GM19467 (cell line): ENCODE measurements around the gene FYN.
"Not testable (repeated sequence)": the region's sequence is repeated elsewhere in the genome, so short reads cannot be mapped to it uniquely, and the experiment has no call there.

Experiments
- ATAC-seq: cut with Tn5 transposase; IDR thresholded peaks from one replicate; pipeline ENCODE4 v1.9.1; 2021; ENCODE audit warnings: mild to moderate bottlenecking, moderate library complexity; ENCODE audit not compliant: unreplicated experiment

The FYN gene

DNA sequence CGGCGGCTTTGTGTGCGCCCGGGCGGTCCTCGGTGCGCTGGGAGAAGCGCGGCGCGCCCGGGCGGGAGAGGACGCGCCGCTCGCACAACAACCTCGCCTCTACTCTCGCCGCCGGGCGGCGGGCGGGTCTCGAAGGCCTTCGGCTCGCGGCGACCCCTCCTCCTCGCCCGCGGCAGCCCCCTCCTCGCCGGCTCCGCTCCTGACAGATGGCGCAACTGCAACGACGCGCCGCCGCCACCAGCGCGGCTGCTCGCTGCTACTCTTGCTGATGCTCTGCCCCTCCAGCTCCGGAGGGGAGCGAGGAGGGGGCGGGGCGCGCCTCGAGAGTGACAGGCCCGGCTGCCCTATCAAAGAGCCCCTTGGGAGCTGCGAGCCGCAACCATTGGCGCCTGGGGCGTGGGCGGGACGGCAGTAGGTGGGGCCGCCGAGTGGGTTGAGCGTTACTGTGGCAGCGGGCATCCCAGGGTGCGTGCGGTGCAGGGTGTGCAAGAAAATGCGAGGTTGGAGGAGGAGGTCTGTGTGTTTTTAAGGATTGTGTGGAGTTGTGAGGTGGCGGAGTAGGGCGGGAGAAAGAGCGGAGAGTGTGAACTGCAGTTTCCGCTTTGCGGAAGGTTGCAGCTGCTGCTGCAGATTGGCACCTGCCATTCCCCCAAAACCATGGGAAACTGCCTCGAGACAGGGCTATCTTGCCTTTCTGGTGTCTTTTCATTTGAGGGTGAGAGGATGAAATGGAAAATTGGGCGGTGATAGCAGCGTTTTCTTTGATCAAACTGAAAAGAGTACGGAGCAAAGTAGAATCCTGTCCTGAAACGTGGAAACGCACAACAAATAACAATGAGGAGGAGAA is at the start of gene FYN:
Gene FYN, minus strand, starts transcription at position 275 of the 847 bp plus-strand sequence. CDS start 153,401 bp downstream, outside the sequence.
- ATAC-seq = peak; percentile 98

DNA sequence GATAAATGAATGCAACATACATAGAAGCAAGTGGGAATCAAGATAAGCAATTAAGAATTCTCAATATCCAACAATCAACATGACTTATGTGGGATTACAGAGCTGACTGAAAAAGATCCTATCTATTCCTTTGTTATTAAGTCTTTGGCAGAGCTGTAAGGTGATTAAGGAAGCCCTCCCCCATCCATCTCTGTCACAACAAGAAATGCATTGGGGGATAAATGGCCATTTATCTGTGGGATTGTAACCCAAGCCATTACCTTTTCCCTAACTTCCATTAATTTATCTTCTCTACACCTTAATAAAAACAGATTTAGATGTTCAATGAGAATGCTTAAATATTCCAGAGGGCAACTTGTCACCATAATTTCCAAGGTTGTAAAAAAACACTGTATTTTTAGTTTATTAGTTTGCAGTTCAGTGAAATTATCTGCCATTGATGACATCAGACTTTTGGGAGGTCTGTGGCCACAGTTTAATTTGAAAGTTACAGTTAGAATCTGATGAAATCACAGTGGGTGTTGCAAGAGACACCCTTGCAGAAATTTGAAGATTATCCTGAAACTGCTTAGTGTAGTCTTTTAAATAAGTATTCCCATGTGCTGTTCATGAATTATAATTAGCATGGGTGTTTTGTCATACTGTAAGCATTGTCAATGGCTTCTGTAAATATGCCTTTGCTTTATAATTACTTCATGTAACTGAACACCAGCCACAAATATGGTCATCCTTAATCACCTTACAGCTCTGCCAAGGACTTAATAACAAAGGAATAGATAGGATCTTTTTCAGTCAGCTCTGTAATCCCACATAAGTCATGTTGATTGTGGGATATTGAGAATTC is 49.4 kb upstream of the FYN start:
- no peak for ATAC-seq

DNA sequence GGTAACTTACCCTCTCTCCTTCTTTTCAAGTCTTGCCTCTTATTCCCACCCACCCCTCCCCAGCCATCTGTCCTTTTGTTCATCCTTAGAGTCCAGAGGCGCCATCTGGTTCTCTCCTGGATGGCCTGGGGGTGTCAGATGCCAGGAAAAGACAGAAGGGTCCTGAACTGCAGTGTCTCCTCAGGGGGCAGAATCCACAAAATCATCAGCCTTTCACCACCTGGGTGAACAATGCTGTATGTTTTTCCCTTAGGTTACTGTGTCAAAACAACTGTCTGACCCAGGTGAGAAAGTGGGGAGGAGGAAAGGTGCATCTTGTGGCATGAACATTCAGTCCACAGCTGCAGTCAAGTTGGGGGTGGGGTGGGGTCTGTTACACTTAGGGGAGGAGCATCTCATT is 47.9 kb upstream of the FYN start:
- ATAC-seq = no peak

DNA sequence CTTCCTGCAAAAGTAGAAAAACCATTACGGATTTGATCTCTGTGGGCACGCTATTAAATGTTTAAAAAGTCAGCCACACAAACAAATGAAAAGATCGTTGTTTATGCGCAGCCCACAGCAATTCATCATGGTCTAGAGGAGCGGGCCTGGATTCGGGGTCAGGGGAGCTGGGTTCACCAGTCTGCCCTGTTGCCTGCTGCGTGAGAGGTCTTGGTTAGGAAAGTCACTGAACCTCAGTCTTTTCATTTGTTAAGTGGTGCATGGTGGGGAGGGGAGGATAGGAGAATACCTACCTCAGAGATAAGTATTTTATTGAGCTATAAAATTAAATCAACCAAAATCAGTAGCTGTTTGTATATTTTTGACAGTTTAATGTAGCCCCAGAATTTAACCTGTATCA is 47.3 kb upstream of the FYN start:
- no peak for ATAC-seq

DNA sequence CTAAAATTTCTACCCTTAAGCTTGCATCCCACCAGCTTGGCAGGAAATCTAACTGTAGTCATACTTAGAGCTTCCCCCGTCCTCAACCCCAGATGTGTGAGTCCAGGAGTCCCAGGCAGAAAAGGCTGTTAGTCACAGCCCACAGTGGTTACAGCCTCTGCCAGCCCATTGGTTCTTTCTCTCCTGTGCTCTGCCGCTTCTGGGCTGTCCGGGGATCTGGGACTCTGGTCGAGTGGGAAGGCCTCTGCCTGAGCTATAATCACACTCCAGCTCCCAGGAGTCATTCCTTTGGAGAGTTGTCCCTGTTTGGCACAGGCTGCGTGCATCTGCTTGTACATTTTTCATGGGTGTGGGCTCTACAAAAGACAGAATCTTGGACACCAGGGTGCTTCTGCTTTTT is 45.6 kb upstream of the FYN start:
- ATAC-seq = no peak

DNA sequence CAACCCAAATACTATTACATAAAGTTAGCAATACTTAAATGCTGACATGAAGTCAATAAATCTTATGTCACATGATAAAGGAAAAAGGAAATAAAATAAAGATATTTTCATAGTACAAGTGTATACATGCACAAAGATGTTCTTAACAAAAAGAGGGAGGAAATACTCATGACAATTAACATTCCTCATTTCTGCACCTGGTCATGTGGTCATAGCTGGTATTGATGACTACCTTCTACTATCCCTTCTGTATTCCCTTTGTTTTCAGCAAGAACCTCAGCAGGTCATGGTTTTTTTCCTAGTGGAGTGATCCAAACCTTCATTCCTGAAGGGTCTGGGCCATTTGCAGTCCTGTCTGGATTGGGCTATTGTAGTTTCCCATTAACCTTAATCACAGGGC is 43.5 kb upstream of the FYN start:
- no peak for ATAC-seq

DNA sequence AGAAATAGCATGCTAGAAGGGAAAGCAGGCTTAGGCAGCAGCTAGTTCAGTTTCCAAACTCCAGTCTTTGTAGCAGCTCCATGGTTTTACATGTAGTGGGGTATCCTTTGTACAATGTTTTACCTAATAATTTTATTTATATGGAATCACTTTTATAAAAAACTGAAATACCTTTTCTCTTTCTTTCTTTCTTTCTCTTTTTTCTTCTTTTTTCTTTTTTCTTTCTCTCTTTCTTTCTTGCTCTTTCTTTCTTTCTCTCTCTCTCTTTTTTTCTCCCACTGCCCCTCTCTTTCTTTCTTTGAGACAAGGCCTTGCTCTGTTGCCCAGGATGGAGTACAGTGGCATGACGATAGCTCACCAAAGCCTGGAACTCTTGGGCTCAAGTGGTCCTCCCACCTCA is 41.4 kb upstream of the FYN start:
- ATAC-seq = no peak

DNA sequence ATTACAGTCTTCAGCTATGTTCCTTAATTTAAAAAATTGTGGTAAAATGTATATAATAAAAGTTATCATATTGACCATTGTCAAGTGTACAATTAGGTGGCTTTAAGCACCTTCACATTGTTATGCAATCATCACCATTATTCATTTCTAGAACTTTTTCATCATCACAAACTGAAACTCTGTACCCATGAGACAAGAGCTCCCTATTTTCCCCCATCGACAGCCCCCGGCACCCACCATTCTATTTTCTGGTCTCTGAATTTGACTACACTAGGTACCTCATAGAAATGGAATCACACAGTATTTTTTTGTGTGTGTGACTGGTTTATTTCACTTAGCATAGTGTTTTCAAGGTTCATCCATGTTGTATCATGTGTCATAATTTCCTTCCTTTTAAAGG is 39.7 kb upstream of the FYN start:
- ATAC-seq = no peak

DNA sequence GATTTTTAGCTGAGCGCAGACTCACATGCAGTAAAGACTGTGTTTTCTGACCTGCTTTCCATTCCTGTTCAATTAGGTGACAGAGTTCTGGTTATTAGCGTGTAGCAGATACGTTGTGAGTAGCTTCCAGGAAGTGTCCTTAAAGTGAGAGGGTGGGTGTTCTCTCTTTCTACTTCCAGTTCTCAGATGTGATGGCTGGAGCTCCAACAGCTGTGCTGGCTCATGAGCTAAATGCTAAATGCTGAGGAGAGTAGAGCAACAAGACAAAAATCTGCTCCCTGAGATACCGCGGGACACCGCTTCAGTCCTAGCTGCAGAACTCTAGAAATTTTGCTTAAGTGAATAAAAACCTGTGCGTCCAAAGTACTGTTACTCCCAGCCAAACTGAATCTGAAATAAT is 38.2 kb upstream of the FYN start:
- ATAC-seq = no peak

DNA sequence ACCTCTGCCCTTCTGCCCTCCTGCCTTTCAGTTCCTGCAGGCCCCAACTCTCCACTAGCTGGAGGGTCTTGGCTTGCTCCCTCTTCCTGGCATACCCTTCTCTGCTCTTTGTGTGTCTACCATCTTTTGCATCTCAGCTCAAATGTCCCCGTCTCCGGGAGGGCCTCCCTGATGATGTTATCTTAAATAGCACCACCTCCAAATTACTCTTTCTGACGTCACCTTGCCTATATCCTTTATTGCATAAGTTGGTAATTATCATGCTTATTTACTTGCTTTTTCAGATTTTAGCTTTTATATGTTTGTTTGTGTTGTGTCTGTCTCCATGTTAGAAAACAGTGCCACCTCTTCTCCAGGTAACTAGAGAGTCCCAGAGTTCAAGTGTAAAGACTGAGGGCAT is 36.0 kb upstream of the FYN start:
- no peak for ATAC-seq

DNA sequence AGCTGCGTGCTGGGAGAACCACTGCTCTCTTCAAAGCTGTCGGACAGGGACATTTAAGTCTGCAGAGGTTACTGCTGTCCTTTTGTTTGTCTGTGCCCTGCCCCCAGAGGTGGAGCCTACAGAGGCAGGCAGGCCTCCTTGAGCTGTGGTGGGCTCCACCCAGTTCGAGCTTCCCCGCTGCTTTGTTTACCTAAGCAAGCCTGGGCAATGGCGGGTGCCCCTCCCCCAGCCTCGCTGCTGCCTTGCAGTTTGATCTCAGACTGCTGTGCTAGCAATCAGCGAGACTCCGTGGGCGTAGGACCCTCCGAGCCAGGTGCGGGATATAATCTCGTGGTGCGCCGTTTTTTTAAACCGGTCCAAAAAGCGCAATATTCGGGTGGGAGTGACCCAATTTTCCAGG is 35.1 kb upstream of the FYN start:
- not testable (repeated sequence) for ATAC-seq

DNA sequence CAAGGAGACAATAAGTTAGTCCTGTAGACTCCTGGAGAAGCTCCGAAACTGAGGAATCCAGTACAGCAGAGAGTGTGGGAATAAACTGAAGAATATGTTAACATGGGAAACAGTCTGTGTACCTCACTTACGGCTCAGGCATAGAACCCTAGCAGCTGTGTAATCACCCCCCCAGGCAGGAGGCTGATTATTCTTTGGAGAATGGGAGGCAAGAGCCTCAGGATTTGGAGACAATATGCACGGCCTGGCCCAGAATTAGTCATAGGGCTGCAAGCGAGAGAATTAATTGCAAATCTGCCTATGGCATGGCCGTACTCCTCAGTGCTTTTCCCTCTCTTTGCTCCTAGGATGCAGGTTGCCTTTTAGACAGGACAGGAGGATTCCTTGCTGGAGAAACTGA is 27.5 kb upstream of the FYN start:
- no peak for ATAC-seq

DNA sequence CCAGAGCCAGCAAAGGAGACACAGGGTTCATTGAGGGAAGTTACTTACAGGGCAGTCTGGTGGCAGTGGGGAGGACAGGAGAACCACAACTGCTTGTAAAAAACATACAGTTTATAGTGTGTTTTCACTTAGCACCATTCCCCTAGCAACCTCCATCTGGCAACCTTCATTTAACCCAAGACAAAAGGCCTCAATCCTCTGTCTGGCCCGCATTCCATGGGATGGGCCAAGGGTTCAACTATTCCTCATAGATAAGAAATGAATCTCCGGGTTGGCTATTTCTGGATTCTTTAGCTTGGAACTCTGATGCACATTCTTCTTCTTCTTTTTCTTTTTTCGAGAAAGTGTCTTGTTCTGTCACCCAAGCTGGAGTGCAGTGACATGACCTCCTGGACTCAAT is 26.3 kb upstream of the FYN start:
- ATAC-seq = no peak

DNA sequence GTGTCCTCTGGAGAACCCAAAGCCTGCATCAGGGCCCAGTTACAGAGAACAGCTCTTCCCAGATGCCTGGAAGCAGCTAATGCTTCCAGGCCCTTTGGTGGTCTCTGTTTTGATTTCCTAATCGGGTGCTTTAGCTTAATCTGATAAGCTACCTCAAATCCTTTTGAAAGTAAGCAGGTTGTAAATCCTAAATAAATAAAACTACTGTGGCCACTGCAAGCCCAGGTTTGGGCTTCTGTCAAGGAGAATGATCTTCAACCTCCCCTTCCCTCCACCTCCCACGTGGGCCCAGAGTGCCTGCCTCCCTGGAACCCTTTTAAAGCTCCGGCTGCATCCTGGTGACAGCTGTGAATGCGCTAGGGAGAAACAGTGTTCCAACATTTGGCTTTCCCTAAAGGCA is 25.2 kb upstream of the FYN start:
- ATAC-seq = no peak

DNA sequence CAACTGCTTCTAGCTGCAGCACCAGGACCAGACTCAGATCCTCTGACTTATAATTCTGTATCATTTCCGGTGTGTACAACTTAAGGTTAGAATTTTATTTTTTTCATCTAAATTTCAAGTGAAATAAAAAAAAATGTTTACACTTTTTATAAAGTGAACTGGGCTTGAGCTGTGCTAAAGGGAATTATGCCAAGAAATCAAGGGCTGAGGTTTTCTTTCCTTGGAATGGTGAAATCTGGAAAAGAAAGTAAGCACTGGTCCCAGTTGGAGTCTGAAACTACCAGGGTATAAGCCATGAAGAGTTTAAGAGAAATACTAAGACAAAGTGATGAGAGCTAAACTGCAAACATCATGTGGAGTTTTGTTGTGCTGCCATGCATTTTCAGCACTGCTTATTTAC is 21.7 kb upstream of the FYN start:
- ATAC-seq = no peak

DNA sequence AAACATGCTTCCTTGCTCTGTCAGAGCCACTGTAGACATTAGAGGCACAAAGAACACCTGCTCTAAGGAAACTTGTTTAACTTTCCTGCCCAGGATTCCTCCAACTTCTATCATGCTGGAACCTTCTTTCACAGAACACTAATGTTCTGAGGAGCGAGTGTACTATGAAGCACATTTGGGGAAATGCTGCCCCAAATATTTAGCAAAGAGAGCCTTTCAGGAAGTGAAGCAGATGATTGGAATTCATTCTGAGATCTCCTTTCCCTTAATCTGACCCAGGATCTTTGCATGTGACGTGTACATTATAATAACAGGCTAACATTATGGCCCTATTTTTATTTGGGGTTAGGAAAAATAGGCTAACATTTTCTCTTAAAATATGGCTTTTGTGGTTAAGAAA is 21.0 kb upstream of the FYN start:
- ATAC-seq = no peak

DNA sequence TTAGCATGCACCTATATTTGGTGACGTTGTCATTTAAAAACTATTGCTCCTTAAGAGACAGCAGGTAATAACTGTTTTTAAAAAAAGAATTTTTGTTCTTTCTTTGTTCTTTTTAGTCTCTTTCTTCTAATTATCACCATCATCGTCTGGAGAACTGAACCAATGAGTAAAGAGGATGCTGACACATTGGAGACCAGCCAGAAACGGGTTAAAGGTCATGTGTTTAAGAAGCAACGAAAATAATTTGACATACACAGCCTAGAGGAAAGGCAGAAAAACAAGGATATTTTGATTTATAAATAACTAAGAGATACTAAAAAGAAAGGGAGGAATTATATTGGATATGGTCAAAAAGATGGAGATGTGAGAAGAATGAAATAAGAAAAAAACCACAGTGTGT is 19.2 kb upstream of the FYN start:
- ATAC-seq = no peak

DNA sequence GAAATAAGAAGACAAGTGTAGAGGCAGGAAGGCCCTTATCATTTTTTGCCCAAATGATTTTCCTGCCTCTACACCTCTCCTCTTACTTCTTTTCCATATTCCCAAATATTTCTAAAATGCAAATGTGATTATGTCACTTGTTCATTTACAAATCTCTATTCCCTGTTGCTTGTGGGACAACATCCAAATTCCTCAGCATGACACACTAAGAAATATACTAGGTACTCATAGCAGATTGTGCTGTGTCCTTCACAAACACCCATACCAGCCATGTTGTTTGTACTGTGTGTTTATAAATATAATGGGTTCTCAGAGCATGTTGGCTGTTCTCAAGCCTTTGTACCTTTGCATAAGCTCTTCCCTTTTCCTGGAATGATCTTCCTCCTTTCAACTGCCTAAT is 17.7 kb upstream of the FYN start:
- ATAC-seq = no peak

DNA sequence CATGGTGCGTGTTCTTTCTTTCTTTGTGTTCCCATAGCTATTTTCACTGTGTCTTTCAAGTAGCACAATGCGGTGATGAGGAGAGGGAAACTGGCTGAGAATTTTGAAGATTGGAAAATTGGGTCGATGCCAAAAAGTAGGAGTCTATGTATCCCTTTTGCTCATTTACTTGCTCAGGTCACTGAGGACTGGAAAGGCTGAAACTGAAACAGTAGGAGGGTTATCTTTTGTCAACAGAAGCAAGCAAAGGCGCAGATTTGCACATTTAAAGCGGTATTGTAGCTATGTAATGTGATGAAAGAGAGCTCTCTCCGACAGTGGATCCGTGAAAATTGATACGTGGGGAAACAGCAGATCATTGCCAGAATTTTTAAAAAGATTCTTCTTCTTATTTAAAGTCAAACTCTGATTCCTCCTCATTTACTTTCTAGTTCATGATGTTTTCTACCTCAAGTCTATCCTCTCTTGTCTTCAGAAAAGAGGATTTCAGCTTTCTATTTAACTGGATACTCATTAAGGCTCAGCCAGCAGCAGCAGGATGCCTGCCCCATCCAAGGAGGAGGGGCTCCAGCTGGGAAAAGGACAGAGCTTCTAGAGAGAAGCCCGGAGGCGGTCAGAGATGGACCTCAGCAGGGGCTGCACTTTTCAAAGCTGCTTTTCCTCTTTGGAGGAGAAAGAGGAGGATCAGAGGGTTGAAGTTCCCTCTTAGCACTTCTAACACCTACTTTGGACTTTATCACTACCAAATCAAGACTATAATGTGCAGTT is 15.9 kb upstream of the FYN start:
- ATAC-seq = no peak

DNA sequence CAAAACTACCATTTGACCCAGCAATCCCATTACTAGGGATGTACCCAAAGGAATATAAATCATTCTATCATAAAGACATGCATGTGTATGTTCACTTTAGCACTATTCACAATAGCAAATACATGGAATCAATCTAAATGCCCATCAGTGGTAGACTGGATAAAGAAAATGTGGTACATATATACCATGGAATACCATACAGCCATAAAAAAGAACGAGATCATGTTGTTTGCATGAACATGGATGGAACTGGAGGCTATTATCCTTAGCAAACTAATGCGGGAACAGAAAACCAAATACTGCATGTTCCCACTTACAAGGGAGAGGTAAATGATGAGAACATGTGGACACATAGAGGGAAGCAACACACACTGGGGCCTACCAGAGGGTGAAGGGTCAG is 13.5 kb upstream of the FYN start:
- ATAC-seq = not testable (repeated sequence)

DNA sequence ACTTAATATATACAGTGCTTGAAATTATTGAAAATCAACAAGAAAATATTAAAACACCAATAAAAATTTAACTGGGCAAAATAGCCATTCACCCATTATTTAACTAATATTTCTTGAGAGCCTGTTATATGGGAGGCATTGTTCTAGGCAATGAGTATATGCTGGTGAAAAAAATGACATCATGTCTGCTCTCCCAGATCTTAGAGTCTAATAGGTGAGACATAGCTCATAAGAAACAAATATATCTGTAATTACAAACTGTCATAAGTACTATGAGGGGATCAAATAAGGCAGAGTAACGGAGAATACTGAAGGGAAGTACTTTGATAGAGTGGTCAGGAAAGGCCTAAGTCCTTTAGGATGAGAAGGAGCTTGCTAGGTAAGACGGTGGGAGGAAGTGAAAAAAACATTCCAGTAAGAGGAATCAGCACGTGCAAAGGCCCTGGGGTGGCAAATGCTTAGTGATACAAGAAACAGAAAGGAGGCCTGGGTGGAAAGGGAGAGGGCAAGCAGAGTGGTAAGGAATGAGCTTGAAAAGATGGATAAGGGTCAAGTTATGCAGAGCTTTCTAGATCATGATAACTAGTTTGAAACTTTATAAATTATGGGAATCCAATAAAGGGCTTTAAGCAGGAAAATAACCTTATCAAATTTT is 12.2 kb upstream of the FYN start:
- no peak for ATAC-seq
